Lung (tissue), 12 donors: ENCODE measurements around the gene SHB. TPM values are rescaled to one million over a fixed set of nuclear protein-coding genes. Genes with fewer than 3 reads are reported as not detected.

Source experiments
- ATAC-seq: fragments of 200-7000 bp; cut with Tn5 transposase; one replicate; pipeline ENCODE4 v1.9.1; 2020; ENCODE audit warnings: moderate number of reproducible peaks; ENCODE audit not compliant: insufficient read depth, low FRiP score
- DNase-seq, 3 donors: peaks; one replicate each; pipeline ENCODE4 v3.0.0-alpha.2; 2013 to 2017
- H3K27ac ChIP-seq, 2 donors: one replicate each; pipeline ENCODE4 v1.5.1; 2013; ENCODE audit warnings: mild to moderate bottlenecking in 2 of 2, moderate library complexity in 2 of 2, control low read depth in 1 of 2, inconsistent platforms in 1 of 2, low read depth in 1 of 2, low read length in 1 of 2
- H3K27me3 ChIP-seq, 3 donors: one replicate each; pipeline ENCODE4 v1.5.1; 2013; ENCODE audit warnings: low read length in 2 of 3; ENCODE audit not compliant: control insufficient read depth in 3 of 3, insufficient read depth in 3 of 3
- H3K36me3 ChIP-seq, 4 donors: one replicate each; pipeline ENCODE4 v1.5.1; 2013; ENCODE audit warnings: low read length in 4 of 4, mild to moderate bottlenecking in 1 of 4, moderate library complexity in 1 of 4; ENCODE audit not compliant: control insufficient read depth in 4 of 4, insufficient read depth in 4 of 4
- H3K4me1 ChIP-seq, 5 donors: one replicate each; pipeline ENCODE4 v1.5.1; 2013; ENCODE audit warnings: low read length in 5 of 5, mild to moderate bottlenecking in 2 of 5, moderate library complexity in 1 of 5; ENCODE audit not compliant: control insufficient read depth in 5 of 5, insufficient read depth in 5 of 5
- H3K4me3 ChIP-seq: one replicate; pipeline ENCODE4 v1.5.1; 2013; ENCODE audit warnings: mild to moderate bottlenecking, control low read depth, moderate library complexity
- H3K9ac ChIP-seq, 2 donors: one replicate each; pipeline ENCODE4 v1.5.1; 2013; ENCODE audit warnings: low read length in 2 of 2, control low read depth in 1 of 2; ENCODE audit not compliant: insufficient read depth in 1 of 2
- H3K9me3 ChIP-seq, 4 donors: one replicate each; pipeline ENCODE4 v1.5.1; 2013; ENCODE audit warnings: low read length in 3 of 4, mild to moderate bottlenecking in 1 of 4, moderate library complexity in 1 of 4; ENCODE audit not compliant: control insufficient read depth in 4 of 4, insufficient read depth in 3 of 4
- WGBS, 2 donors: extraction: QIAGEN DNeasy Blood & Tissue Kit; methylation state at CpG; one replicate each; pipeline ENCODE4 v1.1.7; 2013; 5-methylcytosine and 5-hydroxymethylcytosine counted together
- polyA plus RNA-seq, 2 donors: library from polyadenylated mRNA; stranded (reverse); fragments of 200-250 nt; gene quantifications; one replicate each; pipeline ENCODE4 v1.2.1, GENCODE V29; 2013
- total RNA-seq, 2 donors: library from RNA; depleted of rRNA in 1 of 2; stranded (reverse); fragments of >200 nt in 1 of 2; gene quantifications; one replicate each; pipeline ENCODE4 v1.2.1, GENCODE V29; 2014 to 2021
- TF ChIP-seq, protein P1 (sequence below): IDR thresholded peaks from 2 replicates; pipeline ENCODE4 v1.5.1; 2012; ENCODE audit warnings: mild to moderate bottlenecking; ENCODE audit errors: control extremely low read depth, extremely low read depth
- donor health status: control.
- donor health status: control.
- donor health status: Bipolar disorder and iron deficiency.
- donor health status: healthy.
- donor health status: DM: yes; HTN: yes; CAD: no.

SHB gene
- total and polyA plus RNA-seq, 4 donors = 10.8 to 32.3 (median 14.4) TPM

DNA sequence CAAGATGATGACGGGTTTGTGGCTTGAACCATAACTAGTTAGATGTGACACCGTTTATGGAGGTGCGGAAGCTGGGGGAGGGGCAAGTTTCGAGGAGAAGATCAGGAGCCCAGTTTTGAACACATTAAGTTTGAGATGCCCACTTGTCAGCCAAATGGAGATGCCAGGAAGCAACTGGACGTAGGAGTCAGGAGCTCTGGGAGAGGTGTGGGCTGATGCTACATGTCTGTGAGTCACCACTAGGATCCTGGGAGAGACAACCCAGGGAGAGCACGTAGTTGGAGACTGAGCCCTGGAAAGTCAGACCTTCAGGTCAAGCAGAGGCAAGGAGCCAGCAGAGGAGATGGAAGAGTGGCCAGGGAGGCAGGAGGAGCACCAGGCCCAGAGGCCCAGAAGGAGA, 116.3 kb downstream of the SHB start:
- ATAC-seq = no peak
- TF ChIP-seq, protein P1, sequence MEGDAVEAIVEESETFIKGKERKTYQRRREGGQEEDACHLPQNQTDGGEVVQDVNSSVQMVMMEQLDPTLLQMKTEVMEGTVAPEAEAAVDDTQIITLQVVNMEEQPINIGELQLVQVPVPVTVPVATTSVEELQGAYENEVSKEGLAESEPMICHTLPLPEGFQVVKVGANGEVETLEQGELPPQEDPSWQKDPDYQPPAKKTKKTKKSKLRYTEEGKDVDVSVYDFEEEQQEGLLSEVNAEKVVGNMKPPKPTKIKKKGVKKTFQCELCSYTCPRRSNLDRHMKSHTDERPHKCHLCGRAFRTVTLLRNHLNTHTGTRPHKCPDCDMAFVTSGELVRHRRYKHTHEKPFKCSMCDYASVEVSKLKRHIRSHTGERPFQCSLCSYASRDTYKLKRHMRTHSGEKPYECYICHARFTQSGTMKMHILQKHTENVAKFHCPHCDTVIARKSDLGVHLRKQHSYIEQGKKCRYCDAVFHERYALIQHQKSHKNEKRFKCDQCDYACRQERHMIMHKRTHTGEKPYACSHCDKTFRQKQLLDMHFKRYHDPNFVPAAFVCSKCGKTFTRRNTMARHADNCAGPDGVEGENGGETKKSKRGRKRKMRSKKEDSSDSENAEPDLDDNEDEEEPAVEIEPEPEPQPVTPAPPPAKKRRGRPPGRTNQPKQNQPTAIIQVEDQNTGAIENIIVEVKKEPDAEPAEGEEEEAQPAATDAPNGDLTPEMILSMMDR = no peak
- Histone ChIP-seq H3K36me3 (peaks cover 0 to 33% (median 3%) of the 10 kb centered on the region in 4 donors), H3K27me3 (no peaks in the 10 kb centered on the region), H3K27ac (peak overlapping the region in 1 of 2 donors; percentile 2), H3K4me1 (peaks cover 0 to 13% (median 3%) of the 10 kb centered on the region in 5 donors), H3K9me3 (no peaks in the 10 kb centered on the region), H3K9ac (no peak overlapping the region), H3K4me3 (no peak overlapping the region)
- 91 to 92% methylated on average over 6 of the region's 6 CpGs for WGBS, 2 donors
- DNase-seq = no peak

DNA sequence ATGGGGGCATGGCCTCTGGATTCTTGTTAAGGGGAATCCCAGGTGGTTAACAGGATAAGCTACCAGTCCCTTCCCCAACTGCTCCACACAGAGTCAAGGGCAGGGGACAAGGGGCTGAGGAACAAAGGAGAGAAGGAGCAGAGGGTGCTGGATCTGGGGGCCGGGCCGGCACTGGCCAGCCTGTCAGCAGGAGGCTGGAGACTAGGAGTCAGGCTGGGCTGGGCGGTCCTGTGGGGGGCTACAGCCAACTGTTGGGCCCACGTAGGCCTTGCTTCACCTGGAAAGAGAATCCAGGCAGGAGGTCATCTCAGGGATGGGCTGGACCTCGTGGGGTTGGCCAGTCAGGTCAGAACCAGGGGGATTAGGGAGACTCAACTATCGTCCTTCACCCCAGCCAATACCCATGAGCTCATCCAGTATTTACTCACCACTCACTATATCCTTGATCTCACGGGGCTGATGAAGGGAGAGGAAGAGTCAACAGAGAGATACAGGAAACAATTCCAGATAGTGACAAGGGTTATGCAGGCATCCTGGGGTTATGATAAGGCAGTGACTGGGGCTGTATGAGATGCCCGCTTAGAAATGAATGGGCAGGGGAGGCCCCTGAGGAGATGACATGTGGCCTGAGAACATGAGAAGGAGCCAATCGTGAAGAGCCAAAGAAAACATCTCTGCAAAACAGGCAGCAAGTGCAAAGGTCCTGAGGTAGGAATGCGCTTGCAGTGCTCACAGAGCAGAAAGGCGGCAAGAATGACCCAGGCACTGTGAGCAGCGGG, 117.2 kb downstream of the SHB start:
- Histone ChIP-seq H3K27me3 (no peaks in the 10 kb centered on the region), H3K4me3 (no peak overlapping the region), H3K27ac (peak overlapping the region in 1 of 2 donors; percentile 26), H3K9ac (no peak overlapping the region), H3K9me3 (no peaks in the 10 kb centered on the region), H3K4me1 (peaks cover 0 to 11% (median 3%) of the 10 kb centered on the region in 5 donors), H3K36me3 (peaks cover 0 to 35% (median 6%) of the 10 kb centered on the region in 4 donors)
- no peak for DNase-seq
- 89 to 93% methylated on average over 12 of the region's 12 CpGs for WGBS, 2 donors
- TF ChIP-seq, protein P1 = no peak
- ATAC-seq = no peak

DNA sequence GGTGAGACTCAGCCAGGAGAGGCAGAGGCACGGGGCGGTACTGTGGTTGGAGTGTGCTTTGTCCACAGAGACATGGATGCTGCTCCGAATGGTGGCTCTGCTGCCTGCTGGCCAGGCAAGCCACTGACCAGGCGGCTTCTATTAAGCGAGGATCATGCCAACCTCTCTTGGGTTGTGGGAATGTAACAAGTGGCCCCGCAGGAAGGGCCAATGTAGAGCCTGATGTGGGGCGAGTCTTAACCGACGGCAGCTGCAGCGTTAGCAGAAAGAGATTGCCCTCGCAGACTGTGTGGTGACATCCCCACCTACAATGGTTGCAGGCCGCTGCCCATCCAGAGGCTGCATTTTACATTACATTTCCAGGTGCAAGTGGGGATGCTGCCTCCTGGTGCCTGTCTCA, 118.5 kb downstream of the SHB start:
- H3K4me1 ChIP-seq = peaks cover 0 to 17% (median 4%) of the 10 kb centered on the region in 5 donors
- H3K4me3 ChIP-seq = no peak overlapping the region
- peaks cover 0 to 38% (median 8%) of the 10 kb centered on the region in 4 donors for H3K36me3 ChIP-seq
- ATAC-seq (no peak), DNase-seq (no peak)
- H3K27ac ChIP-seq = peak overlapping the region in 1 of 2 donors; percentile 3
- H3K9ac ChIP-seq = no peak overlapping the region
- 92 to 95% methylated on average over 12 of the region's 12 CpGs for WGBS, 2 donors
- H3K27me3 ChIP-seq = no peaks in the 10 kb centered on the region
- TF ChIP-seq, protein P1 = no peak
- no peaks in the 10 kb centered on the region for H3K9me3 ChIP-seq
